H9 (cell line): ENCODE results near the gene MRGPRD. TPM values are rescaled to one million over a fixed set of nuclear protein-coding genes. Genes with fewer than 3 reads are reported as not detected.
A peak's percentile ranks its signal among the peaks of the same experiment; 100 is the strongest.

ENCODE experiments used
- DNase-seq: peaks from one replicate; pipeline ENCODE4 v3.0.0-alpha.2; 2017
- H2AFZ ChIP-seq: one replicate; pipeline ENCODE4 v1.6.1; 2013; ENCODE audit warnings: mild to moderate bottlenecking, low read length, control low read depth, moderate library complexity
- H2AK5ac ChIP-seq: 2 replicates; pipeline ENCODE4 v1.6.1; 2013; ENCODE audit warnings: low read length, control low read depth, mixed read lengths; ENCODE audit not compliant: insufficient read length
- H2BK120ac ChIP-seq: one replicate; pipeline ENCODE4 v1.6.1; 2013; ENCODE audit warnings: low read depth, mild to moderate bottlenecking, low read length, control low read depth, inconsistent platforms; ENCODE audit not compliant: poor library complexity, severe bottlenecking
- H2BK12ac ChIP-seq: 2 replicates; pipeline ENCODE4 v1.6.1; 2013; ENCODE audit warnings: low read length, control low read depth, mixed read lengths, low read depth; ENCODE audit not compliant: insufficient read length
- H2BK15ac ChIP-seq: 2 replicates; pipeline ENCODE4 v1.6.1; 2013; ENCODE audit warnings: low read depth, low read length, control low read depth
- H2BK20ac ChIP-seq: one replicate; pipeline ENCODE4 v1.6.1; 2013; ENCODE audit warnings: low read depth, mild to moderate bottlenecking, low read length, control low read depth, inconsistent platforms; ENCODE audit not compliant: poor library complexity, severe bottlenecking
- H2BK5ac ChIP-seq: 2 replicates; pipeline ENCODE4 v1.6.1; 2013; ENCODE audit warnings: low read length, control low read depth, mixed read lengths; ENCODE audit not compliant: insufficient read length
- H3K14ac ChIP-seq: 2 replicates; pipeline ENCODE4 v1.6.1; 2013; ENCODE audit warnings: low read length, control low read depth; ENCODE audit not compliant: insufficient read depth
- H3K18ac ChIP-seq: 2 replicates; pipeline ENCODE4 v1.6.1; 2013; ENCODE audit warnings: low read depth, mild to moderate bottlenecking, mixed read lengths, low read length, control low read depth; ENCODE audit not compliant: insufficient read length
- H3K23ac ChIP-seq: 2 replicates; pipeline ENCODE4 v1.6.1; 2013; ENCODE audit warnings: low read length, control low read depth, mixed read lengths, low read depth; ENCODE audit not compliant: insufficient read length
- H3K23me2 ChIP-seq: 2 replicates; pipeline ENCODE4 v1.6.1; 2013; ENCODE audit warnings: low read depth, mild to moderate bottlenecking, mixed read lengths, low read length, control low read depth; ENCODE audit not compliant: insufficient read length, poor library complexity, severe bottlenecking
- H3K27ac ChIP-seq: 2 replicates; pipeline ENCODE4 v1.5.1; 2013; ENCODE audit warnings: low read length, control low read depth, mixed read lengths, low read depth; ENCODE audit not compliant: insufficient read length
- H3K27me3 ChIP-seq: 2 replicates; pipeline ENCODE4 v1.6.1; 2013; ENCODE audit warnings: low read length, control low read depth, inconsistent platforms; ENCODE audit not compliant: insufficient read depth
- H3K4ac ChIP-seq: 2 replicates; pipeline ENCODE4 v1.6.1; 2013; ENCODE audit warnings: low read depth, mild to moderate bottlenecking, control low read depth, inconsistent platforms, low read length, moderate library complexity
- H3K4me1 ChIP-seq: 2 replicates; pipeline ENCODE4 v1.6.1; 2013; ENCODE audit warnings: low read length, control low read depth, inconsistent platforms; ENCODE audit not compliant: insufficient read depth
- H3K4me2 ChIP-seq: 2 replicates; pipeline ENCODE4 v1.6.1; 2013; ENCODE audit warnings: low read length, control low read depth, mixed read lengths; ENCODE audit not compliant: insufficient read length, insufficient read depth
- H3K56ac ChIP-seq: 2 replicates; pipeline ENCODE4 v1.6.1; 2013; ENCODE audit warnings: low read depth, mild to moderate bottlenecking, mixed read lengths, low read length, control low read depth; ENCODE audit not compliant: insufficient read length
- H3K79me1 ChIP-seq: 2 replicates; pipeline ENCODE4 v1.6.1; 2013; ENCODE audit warnings: low read depth, mild to moderate bottlenecking, moderate library complexity, low read length, control low read depth, inconsistent platforms; ENCODE audit not compliant: insufficient read depth, poor library complexity, severe bottlenecking
- H3K79me2 ChIP-seq: 2 replicates; pipeline ENCODE4 v1.6.1; 2013; ENCODE audit warnings: low read length, control low read depth, inconsistent platforms; ENCODE audit not compliant: insufficient read depth
- H3K9ac ChIP-seq: 2 replicates; pipeline ENCODE4 v1.6.1; 2013; ENCODE audit warnings: low read length, control low read depth, mixed read lengths; ENCODE audit not compliant: insufficient read length; ENCODE audit errors: extremely low read depth
- H3K9me3 ChIP-seq: one replicate; pipeline ENCODE4 v1.6.1; 2013; ENCODE audit warnings: low read depth, low read length, inconsistent platforms; ENCODE audit not compliant: control insufficient read depth
- H3T11ph ChIP-seq: one replicate; pipeline ENCODE4 v1.6.1; 2013; ENCODE audit warnings: mild to moderate bottlenecking, low read length, control low read depth, inconsistent platforms
- H4K20me1 ChIP-seq: one replicate; pipeline ENCODE4 v1.6.1; 2013; ENCODE audit not compliant: control insufficient read depth, insufficient read length, insufficient read depth
- H4K5ac ChIP-seq: 2 replicates; pipeline ENCODE4 v1.6.1; 2013; ENCODE audit warnings: low read depth, mild to moderate bottlenecking, mixed read lengths, low read length, control low read depth; ENCODE audit not compliant: insufficient read length
- H4K8ac ChIP-seq: replicated peaks from 2 replicates; pipeline ENCODE4 v1.6.1; 2013; ENCODE audit warnings: low read length, control low read depth, mixed read lengths, low read depth; ENCODE audit not compliant: insufficient read length
- H4K91ac ChIP-seq: 2 replicates; pipeline ENCODE4 v1.6.1; 2013; ENCODE audit warnings: low read depth, mild to moderate bottlenecking, moderate library complexity, mixed read lengths, low read length, control low read depth; ENCODE audit not compliant: insufficient read length
- H3K27ac Mint-ChIP-seq, 3 experiments: 2 replicates in 2 of 3; 3 replicates in 1 of 3; pipeline ENCODE4 v1.8.0; 2020 to 2021; ENCODE audit warnings: mixed read lengths in 3 of 3, mild to moderate bottlenecking in 1 of 3, moderate library complexity in 1 of 3
- H3K27me3 Mint-ChIP-seq: 2 replicates; pipeline ENCODE4 v1.8.0; 2021; ENCODE audit warnings: low read depth, mild to moderate bottlenecking, moderate library complexity, mixed read lengths
- H3K36me3 Mint-ChIP-seq, 3 experiments: 2 replicates in 2 of 3; 3 replicates in 1 of 3; pipeline ENCODE4 v1.8.0; 2020 to 2021; ENCODE audit warnings: low read depth in 3 of 3, mixed read lengths in 3 of 3; ENCODE audit not compliant: insufficient read depth in 1 of 3
- H3K4me1 Mint-ChIP-seq, 2 experiments: 2 replicates each; pipeline ENCODE4 v1.8.0; 2020; ENCODE audit warnings: mixed read lengths in 2 of 2
- H3K4me3 Mint-ChIP-seq, 2 experiments: 2 replicates in 1 of 2; 3 replicates in 1 of 2; pipeline ENCODE4 v1.8.0; 2020 to 2021; ENCODE audit warnings: mild to moderate bottlenecking in 2 of 2, mixed read lengths in 2 of 2, moderate library complexity in 1 of 2
- H3K9me3 Mint-ChIP-seq, 2 experiments: 2 replicates in 1 of 2; 3 replicates in 1 of 2; pipeline ENCODE4 v1.8.0; 2020; ENCODE audit warnings: mild to moderate bottlenecking in 2 of 2, mixed read lengths in 2 of 2, moderate library complexity in 1 of 2
- CTCF ChIP-seq: fragments of 200-600 bp; sonication (generic); conservative IDR thresholded peaks from 3 replicates; pipeline ENCODE4 v1.8.0; 2021; ENCODE audit warnings: antibody characterized with exemption, mild to moderate bottlenecking
- WGBS: extraction: QIAGEN DNeasy Blood & Tissue Kit; methylation state at CpG from one replicate; pipeline ENCODE4 v1.1.7; 2013; ENCODE audit warnings: missing lambda C conversion rate, low lambda C conversion rate, mixed read lengths; ENCODE audit not compliant: insufficient read length; ENCODE audit errors: extremely low coverage; 5-methylcytosine and 5-hydroxymethylcytosine counted together
- total RNA-seq: library from RNA; stranded (reverse); gene quantifications from 2 replicates; pipeline ENCODE4 v1.2.1, GENCODE V29; 2021

The MRGPRD gene
- total RNA-seq, 1 experiment from 2014 or later = not detected

GRCh38 chr11:68948935-68949334 is 31.9 kb downstream of the MRGPRD start:
- H2AK5ac ChIP-seq = no peak overlapping the region
- H3K18ac ChIP-seq = no peak overlapping the region
- no peaks in the 10 kb centered on the region for H3K36me3 Mint-ChIP-seq
- no peak for DNase-seq
- H2BK5ac ChIP-seq = no peak overlapping the region
- no peak overlapping the region for H3K56ac ChIP-seq
- H3T11ph ChIP-seq = no peak overlapping the region
- no peak overlapping the region for H2BK120ac ChIP-seq
- H4K5ac ChIP-seq = no peak overlapping the region
- no peak overlapping the region for H2BK20ac ChIP-seq
- no peak overlapping the region for H3K4ac ChIP-seq
- H3K27ac Mint-ChIP-seq = 0 out of 7 replicates have a peak overlapping the region, but pooled peaks of 1 of the 3 experiments have one; percentile 7
- H3K4me3 Mint-ChIP-seq = no peak overlapping the region
- H3K27ac ChIP-seq = no peak overlapping the region
- H3K9me3 Mint-ChIP-seq = no peaks in the 10 kb centered on the region
- H2AFZ ChIP-seq = no peak overlapping the region
- no peaks in the 10 kb centered on the region for H3K9me3 ChIP-seq
- H3K27me3 ChIP-seq = no peaks in the 10 kb centered on the region
- no peaks in the 10 kb centered on the region; the same call in 1 of the 2 replicates for H3K27me3 Mint-ChIP-seq
- H3K23ac ChIP-seq = no peak overlapping the region
- no peak overlapping the region for H3K9ac ChIP-seq
- H2BK12ac ChIP-seq = no peak overlapping the region
- no peaks in the 10 kb centered on the region for H3K79me2 ChIP-seq
- H4K8ac ChIP-seq = no peak overlapping the region
- H3K14ac ChIP-seq = no peak overlapping the region
- no peak overlapping the region for H2BK15ac ChIP-seq
- H3K4me1 ChIP-seq = no peaks in the 10 kb centered on the region; the same call in 1 of the 2 replicates
- no peak for TF ChIP-seq CTCF
- H4K91ac ChIP-seq = no peak overlapping the region
- no peaks in the 10 kb centered on the region for H4K20me1 ChIP-seq
- no peaks in the 10 kb centered on the region for H3K79me1 ChIP-seq
- no CpG with 5 or more reads among the region's 17 CpGs for WGBS
- no peaks in the 10 kb centered on the region for H3K23me2 ChIP-seq
- no peak overlapping the region for H3K4me2 ChIP-seq
- H3K4me1 Mint-ChIP-seq = peaks cover 21 to 29% of the 10 kb centered on the region in 2 experiments
